H1 (cell line): ENCODE results near the gene ZNF69. TPM values are rescaled to one million over a fixed set of nuclear protein-coding genes. Genes with fewer than 3 reads are reported as not detected.

Experiments used
- GTF2F1 ChIP-seq: IDR thresholded peaks from 2 replicates; pipeline ENCODE4 v1.6.1; 2012; ENCODE audit warnings: low read depth, low read length, improper control_type of control experiment, borderline replicate concordance
- KDM5A ChIP-seq: fragments of 200-600 bp; IDR thresholded peaks from 2 replicates; pipeline ENCODE4 v1.7.1; 2012; ENCODE audit warnings: mild to moderate bottlenecking, low read length, inconsistent platforms, mixed read lengths
- USF2 ChIP-seq: IDR thresholded peaks from 2 replicates; pipeline ENCODE4 v1.6.1; 2011; ENCODE audit warnings: low read length, improper control_type of control experiment
- polyA plus RNA-seq, 7 experiments: library from polyadenylated mRNA; depleted of rRNA in 3 of 7; stranded (reverse) in 5 of 7; unstranded in 2 of 7; fragments of >200 nt in 5 of 7; fragments of 200-250 nt in 2 of 7; gene quantifications; 1 replicate in 5 of 7; 2 replicates in 1 of 7; 4 replicates in 1 of 7; pipeline versions ENCODE4 v1.2.1 to v1.2.3, GENCODE V29; 2011 to 2013; ENCODE audit warnings: missing spikeins in 2 of 7, mixed read lengths in 2 of 7
- total RNA-seq: library from RNA; stranded (reverse); fragmentation: NEBNext Ultra II Directional; extraction: Animal tissue kit (Norgen Biotek cat#: 25700); gene quantifications from 2 replicates; pipeline ENCODE4 v1.2.1, GENCODE V29; 2021

ZNF69 gene
- total and polyA plus RNA-seq, 2 of the 8 experiments (the other 6 are each of a cell fraction or from before 2014, with no cell fraction given) = 5.6 to 22.8 TPM

- TF ChIP-seq USF2 (no peak), KDM5A (no peak), GTF2F1 (no peak)
Observed at GRCh38 chr19:11894851-11895250, 7.3 kb downstream of the ZNF69 start (continued).
